NCI-H1105 treated with DMSO at 0.1 percent for 48 hours (cell line): ENCODE measurements around the gene CYP2R1.
"Not testable (repeated sequence)": the region's sequence is repeated elsewhere in the genome, so short reads cannot be mapped to it uniquely, and the experiment has no call there.

ENCODE experiments used
- DNase-seq: peaks from one replicate; lab custom pipeline; 2025; lab: John Stamatoyannopoulos, UW

CYP2R1 gene

DNA sequence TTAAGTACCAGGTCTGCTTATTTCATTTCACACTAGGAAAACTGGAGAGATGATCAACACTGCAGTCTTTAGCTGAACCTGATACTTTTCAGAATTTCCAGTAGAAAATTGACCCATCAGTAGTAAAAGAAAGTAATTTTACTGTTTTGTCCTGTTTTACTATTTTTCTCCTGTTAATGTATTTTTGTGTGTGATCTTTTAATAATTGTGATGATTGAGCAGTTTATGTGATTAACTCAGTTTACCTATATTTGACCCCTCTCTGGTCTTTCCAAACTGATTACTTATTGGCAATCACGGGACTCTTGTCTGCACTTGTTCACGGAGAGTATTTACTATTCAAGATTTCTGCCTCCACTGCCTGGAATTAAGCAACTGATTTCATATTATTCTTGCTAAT lies 546 bp upstream of the CYP2R1 start:
- no peak for DNase-seq

DNA sequence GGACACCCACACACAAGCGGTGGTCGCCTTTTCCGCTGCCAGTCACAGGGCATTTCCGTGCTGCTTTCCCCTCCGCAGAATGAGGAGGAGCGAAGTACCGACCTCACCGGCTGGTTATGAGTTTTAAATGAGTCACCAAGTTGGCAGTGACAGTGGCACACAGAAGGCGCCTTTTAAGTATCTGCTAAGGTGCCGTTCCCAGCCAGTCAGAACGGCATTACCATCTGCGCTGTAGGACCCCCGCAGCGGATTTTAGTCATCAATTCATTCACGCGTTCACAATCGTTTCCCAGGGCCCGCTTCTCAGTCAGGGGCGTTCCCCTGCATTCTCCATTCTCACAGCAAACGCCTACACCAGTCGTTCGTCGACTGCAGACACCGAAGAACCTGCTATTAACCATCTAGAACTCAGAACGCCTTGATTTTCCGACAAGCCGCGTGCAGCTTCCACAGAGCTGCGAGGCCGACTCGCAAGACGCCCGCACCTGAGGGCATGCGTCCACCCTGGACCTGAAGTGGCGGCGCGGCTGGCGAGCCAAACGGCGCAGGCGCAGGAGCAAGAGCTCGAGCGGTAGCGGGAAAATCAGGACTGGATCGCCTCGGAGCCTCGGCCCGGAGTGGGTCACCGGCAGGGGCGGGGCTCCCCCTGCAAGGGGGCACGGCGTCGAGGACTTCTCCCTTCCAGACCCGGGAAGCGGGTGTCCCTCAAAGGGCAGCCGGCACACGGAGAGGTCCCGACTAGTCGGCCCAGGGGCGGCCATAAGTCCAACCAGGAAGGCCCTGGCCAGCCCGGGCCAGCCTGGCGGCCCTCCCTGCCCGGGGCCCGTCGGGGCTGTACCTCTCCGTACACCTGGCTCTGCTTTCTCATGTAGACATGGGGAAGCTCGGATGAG lies 642 bp downstream of the CYP2R1 start:
- peak; percentile 92 for DNase-seq

DNA sequence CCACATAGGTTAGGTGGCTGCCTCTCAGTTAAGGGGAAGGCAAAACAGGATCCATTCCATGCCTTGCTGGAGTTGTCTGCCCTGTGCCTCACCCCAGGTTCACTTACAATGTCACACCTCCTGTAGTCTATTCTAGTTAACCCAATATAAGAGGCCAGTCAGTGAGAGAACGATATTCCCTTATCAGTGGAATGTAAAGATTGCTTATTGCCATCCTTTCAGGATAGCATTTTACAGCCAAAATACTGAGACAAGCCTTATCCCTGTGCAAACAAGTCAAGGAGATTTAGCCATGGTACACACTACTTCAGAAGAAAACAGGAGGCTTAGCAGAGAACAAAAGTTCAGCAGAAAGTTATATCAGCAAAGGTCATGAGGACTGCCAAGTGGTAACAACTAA lies 5.5 kb downstream of the CYP2R1 start:
- DNase-seq = no peak

DNA sequence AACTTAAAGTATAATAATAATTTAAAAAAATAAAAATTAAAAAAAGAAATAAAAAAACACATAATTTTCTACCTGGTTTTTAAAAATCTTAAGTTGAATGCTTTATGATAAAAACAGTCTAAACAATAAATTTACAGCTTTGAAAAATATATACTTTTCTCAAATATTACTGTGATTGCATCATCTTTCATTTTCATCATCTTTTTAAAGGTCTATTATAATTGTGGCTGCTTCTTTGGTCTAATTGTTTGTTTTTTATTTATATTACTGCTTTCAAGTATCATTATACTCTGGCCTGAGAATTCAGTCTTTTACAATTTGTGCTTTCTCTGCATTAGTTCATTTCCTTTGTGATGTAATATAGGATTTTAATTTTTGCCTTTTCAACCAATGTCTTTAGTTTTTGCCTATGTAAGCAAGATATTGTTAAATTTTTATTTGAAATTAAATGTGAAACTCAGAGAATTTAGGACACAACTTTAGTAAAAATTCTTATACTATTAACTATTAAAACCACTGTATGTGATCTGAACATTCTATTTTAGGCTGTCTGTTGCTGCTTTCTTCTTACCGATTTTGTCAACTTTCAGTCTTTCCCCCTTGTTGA lies 7.3 kb downstream of the CYP2R1 start:
- DNase-seq = no peak

DNA sequence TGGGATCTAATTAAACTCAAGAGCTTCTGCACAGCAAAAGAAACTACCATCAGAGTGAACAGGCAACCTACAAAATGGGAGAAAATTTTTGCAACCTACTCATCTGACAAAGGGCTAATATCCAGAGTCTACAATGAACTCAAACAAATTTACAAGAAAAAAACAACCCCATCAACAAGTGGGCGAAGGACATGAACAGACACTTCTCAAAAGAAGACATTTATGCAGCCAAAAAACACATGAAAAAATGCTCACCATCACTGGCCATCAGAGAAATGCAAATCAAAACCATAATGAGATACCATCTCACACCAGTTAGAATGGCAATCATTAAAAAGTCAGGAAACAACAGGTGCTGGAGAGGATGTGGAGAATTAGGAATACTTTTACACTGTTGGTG lies 8.3 kb downstream of the CYP2R1 start:
- DNase-seq = not testable (repeated sequence)

DNA sequence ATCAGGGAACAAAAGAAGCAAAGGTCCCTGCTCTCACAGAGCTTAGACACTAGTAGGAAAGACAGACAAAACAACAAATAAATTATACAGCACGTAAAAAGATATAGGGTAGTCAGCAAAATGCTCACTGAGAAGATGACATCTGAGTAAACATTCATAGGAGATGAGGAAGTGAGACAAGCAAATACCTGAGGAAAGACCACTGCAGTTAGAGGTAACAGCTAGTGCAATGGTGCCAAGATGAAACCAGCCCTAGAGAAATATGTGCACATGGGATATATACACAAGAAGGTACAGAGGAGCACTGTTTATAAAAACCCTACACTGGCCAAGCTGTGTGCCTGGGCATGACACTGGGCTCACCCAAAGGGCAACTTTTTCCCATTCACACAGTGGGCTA lies 9.8 kb downstream of the CYP2R1 start:
- no peak for DNase-seq

DNA sequence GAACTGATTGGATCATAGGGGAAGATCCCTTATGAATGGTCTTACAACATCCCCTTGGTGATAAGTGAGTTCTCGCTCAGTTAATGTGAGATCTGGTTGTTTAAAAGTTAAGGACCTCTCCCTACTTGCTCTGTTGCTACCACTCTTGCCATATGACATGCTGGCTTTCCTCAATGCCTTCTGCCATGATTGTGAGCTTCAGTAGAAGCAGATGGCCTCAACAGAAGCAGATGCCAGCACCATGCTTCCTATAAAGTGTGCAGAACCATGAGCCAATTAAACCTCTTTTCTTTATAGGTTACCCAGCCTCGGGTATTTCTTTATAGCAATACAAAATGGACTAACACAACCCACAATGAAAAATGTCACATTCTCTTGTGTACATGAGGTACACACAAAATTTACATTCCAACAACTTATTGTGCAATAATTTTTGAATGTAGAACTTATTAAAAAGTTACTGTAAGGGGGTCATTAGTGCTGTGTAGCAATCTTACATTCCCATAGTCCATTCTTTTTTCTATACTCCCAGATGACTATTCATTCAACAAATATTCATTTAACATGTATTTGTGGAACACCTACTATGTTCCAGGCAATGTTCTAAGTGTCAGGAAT lies 10.3 kb downstream of the CYP2R1 start:
- DNase-seq = no peak

DNA sequence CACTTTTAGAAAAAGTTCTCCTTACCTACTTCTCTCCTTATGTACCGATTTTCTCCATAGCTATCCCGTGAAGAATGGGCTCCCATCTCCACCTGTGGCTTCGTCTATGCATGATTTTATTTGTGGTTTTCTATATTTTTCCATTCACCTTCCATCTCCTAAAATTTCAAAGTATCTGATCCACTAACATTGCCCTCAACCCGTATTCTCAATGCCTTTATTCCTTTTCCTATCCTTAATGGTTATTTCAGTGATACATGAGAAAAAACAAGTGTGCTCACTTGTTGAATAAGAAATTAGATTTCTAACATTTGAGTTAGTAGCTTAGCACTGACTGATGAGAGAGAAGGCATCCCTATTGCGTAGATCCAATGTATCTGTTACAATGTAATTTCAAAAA lies 16.9 kb downstream of the CYP2R1 start:
- no peak for DNase-seq

DNA sequence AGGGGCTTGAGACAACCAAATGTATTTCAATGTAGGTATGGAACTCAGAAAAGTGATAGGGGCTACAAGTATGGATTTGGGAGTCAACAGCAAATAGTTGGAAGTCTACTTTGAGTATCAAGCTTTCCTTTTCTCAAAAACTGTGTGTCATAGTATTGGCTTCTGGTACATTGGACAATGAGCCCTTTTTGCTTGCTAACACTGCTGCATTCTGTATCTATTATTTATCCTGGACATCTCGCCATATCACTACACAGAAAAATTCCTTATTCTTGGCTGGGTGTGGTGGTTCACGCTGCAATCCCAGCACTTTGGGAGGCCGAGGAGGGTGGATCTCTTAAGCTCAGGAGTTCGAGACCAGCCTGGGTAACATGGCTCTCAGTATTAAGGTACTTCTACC lies 18.4 kb downstream of the CYP2R1 start:
- DNase-seq = no peak

DNA sequence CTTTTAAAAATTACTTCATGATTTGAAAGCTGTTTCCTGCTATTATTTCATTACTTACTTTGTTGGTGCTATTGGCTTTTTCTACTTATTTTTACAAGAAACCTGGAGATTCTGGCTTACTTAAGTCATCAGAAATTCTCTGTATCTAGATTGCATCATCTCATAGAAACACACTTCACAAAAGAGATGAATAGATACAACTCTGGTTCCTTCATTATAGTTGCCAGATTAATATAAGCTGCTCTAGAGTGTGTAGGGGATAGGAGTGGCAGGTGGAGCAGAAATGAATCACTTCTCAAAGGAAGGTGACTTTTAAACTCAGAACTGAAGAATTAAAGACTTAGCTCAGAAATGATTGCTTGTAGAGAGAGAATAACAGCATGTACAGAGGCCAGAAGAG lies 20.0 kb downstream of the CYP2R1 start:
- DNase-seq = no peak

DNA sequence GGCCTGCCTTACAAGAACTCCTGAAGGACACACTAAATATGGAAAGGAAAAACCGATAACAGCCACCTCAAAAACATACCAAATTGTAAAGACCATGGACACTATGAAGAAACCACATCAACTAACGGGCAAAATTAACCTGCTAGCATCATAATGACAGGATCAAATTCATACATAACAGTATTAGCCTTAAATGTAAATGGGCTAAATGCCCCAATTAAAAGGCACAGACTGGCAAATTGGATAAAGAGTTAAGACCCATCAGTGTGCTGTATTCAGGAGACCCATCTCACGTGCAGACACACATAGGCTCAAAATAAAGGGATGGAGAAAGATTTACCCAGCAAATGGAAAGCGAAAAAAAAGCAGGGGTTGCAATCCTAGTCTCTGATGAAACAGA lies 28.3 kb downstream of the CYP2R1 start:
- not testable (repeated sequence) for DNase-seq

DNA sequence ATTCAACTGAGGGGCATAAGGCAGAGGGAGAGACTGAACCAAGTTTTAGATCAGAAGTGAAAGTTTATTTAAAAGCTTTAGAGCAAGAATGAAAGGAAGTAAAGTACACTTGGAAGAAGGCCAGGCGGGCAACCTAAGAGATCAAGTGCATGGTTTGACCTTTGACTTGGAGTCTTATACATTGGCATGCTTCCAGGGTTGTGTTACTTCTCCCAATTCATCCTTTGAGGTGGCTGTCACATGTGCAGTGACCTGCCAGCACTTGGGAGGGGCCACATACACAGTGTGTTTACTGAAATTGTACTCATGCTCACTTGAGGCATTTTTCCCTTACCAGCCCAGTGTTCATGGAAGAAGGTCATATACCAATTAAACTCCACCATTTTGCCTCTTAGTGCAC lies 30.4 kb downstream of the CYP2R1 start:
- peak; percentile 12 for DNase-seq

DNA sequence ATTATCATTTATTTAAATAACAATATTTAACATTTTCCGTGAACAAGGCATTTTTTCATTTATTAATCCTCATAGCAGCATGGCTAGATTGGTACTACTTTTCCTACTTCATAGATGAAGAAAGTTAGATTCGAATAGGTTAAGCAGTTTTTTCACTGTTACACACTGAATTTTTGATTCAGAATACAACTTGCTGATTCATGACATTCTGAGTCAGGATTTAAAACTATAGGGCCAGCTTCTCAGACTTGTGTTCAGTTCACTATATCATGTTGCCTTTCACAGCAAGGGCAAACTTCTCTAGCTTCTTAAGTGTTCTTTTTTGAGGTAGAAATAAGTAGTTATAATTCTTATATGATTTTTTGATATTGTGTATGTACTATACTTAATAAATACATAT lies 31.5 kb downstream of the CYP2R1 start:
- no peak for DNase-seq

DNA sequence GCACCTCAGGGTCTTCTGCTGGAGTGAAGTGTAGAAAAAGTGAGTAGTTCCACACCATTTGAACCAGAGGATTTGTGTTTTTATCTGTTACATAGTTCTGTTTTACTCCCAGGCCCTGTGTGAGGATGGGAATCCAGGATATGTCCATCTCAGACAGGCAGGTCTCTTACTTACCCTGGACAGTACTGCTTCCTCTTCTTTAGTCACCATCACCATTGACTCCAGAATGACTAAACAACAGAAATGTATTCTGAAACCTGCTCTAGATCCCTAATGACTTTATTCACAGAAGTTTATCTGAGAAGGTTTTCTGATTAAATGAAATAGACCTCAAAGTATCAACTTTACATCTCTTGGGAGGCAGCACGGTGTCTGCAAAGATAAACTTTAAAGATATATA lies 33.6 kb downstream of the CYP2R1 start:
- DNase-seq = no peak

DNA sequence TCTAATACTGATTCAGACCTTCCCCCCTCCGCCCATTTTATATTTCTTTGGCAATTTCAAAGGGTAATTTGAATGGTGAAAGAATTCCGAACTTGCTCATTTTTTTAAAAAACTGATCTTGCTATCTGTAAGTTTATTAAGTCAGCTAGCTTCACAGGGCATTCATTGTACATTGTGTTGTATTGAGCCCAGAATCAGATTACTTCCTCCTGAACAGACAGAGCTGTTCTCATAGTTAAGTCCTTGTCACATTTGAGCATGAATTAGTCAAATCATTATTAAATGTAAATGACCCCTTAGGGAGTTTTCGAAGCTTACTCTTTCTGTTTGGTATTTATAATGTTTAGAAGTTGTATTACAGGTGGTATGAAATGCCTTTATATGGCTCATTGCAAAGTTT lies 34.4 kb downstream of the CYP2R1 start:
- DNase-seq = no peak

DNA sequence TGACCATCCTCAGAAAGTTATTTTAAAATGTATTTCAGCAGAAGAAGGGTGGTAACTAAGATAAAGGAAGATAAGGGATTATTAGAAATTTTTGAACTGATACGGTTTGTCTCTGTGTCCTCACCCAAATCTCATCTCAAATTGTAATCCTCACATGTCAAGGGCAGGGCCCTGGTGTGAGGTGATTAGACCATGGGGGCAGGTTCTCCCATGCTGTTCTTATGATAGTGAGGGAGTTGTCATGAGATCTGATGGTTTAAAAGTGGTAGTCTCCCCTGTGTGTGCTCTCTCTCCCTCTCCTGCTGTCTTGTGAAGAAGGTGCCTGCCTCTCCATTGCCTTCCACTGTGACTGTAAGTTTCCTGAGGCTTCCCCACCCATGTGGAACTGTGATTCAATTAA lies 36.1 kb downstream of the CYP2R1 start:
- DNase-seq = no peak

DNA sequence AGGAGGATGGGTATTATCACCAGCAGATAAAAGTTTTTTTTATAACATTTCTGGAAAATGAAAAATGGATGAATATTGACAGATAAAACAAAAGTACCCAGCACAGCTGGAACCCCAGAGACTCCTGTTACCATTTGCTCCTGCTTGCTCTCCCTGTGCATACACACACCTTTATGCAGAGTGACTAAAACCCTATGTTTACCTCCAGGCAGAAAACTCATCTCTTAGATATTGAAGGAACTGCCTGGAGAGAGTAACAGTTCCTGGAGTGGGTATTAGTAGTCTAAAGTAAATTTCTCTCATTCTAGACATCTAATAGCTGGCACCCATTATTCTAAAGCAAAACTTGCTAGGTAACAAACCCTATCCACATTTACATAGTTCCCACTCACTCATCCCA lies 38.0 kb downstream of the CYP2R1 start:
- no peak for DNase-seq

DNA sequence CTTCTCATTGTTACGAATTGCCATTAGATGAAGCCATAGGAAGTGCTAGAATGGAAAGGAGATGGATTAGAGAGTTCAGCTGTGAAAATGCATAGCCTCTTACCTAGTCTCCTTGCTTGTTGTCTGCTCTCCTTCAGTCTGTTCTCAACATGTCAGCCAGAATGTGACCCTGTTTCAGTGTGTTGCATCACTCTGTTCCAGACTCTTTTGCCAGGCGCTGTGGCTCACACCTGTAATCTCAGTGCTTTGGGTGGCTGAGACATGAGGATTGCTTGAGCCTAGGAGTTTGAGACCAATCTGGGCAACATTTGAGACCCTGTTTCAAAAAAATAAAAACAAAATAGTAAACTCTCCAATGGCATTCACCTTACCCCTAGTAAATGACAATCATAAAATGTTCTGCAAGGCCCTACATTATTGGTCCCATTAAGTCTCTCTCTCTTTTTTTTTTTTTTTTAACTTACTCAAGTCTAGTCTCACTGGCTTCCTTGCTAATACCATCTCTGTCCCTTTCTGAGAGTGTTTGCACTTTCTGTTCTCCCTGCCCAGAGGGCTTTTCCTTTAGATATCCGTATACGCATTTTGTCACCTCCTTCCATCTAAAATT lies 39.4 kb downstream of the CYP2R1 start:
- no peak for DNase-seq

DNA sequence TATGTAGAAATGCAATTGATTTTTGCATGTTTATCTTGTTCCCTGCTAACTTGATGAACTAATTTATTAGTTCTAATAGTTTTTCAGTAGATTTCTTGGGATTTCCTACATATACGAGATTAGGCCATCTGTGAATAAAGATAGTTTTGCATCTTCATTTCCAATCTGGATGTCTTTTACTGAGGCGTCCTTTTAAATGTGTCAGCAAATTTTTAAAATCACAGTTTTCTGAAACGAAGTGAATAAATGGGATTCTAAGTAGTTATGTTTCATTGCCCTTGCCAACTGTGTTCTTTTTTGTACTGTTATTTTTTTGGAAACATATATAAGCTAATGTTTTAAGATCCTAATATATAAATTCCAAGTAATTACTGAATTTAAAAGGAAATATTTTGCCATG lies 50.0 kb downstream of the CYP2R1 start:
- no peak for DNase-seq

DNA sequence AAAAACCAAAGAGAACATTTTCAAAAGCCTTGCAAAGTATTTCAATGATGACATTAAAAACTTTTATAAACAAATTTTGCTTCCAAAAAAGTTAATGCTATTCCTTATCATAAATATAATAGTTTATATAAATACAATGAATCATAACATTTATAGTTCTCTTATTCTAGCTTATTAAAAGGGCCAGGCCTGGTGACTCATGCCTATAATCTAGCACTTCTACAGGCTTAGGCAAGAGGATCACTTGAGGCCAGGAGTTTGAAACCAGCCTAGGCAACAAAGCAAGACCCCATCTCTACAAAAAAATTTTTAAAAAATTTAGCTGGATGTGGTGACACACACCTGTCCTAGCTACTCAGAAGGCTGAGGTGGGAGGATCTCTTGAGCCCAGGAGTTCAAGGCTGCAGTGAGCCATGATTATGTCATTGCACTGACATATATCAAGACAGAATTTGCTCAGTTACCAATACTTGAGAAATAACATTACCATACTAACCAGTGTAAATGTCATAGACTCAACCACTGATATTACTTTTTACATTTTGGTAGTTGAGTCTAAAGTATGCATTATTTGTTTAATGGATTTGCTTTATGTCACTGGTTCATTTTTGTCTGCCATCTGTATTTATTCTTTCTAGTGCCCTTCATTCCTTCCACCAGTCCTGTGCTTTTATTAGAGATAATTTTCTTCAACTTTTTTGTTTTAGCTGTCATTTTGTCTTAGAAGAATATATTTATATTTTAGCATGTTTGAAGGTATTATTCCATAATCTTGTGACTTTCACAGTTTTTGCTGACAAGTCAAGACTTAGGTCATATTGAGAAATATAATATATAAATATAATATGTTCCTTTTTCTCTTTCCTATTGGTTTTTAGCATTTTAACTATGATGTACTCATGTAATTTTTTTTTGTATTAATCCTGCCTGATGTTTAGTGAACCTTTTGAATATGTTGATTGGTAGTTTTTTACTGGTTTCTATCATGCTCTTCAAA lies 56.2 kb downstream of the CYP2R1 start:
- no peak for DNase-seq
